ENCODE measurements around the gene USP28.

The USP28 gene

DNA sequence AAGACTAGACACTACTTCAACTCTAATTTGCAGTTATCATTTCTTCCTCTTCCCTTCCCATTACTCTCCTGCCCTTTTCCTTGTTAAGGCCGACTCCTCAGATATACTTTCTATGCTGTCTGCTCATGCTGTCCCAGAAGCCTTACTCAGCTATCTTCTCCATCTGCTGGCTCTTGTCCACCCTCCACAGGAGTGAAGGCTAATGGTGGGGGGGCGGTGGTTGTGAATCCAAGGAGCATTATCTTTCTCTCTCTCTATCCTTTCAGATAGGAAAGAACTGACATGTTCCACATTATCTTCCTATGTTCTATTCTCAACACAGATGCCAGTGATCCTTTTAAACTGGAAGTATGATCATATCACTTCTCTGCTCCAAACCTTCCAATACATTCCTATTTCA lies 37.4 kb downstream of the USP28 start:
- Histone ChIP-seq H3K27ac (ENCODE audit: low read depth, low read length) (no peak overlapping the region), H2BK120ac (ENCODE audit: insufficient read depth, low read length, poor library complexity) (no peak overlapping the region), H3K4me1 (ENCODE audit: control insufficient read depth in 1 of 2, insufficient read depth in 2 of 2, low read length in 2 of 2) (no peaks in the 10 kb centered on the region), H3K36me3 (ENCODE audit: control insufficient read depth in 1 of 2, insufficient read depth in 2 of 2, low read length in 2 of 2) (peaks cover 4 to 11% of the 10 kb centered on the region in 2 experiments), H4K12ac (ENCODE audit: low read depth, low read length) (no peak overlapping the region), H4K8ac (ENCODE audit: low read depth, low read length) (no peak overlapping the region), H3K4me3 (ENCODE audit: low read depth, low read length) (no peak overlapping the region), H3K23ac (ENCODE audit: low read length) (no peak overlapping the region), H3K27me3 (ENCODE audit: insufficient read depth, low read length) (no peaks in the 10 kb centered on the region), H4K91ac (ENCODE audit: low read depth, low read length) (no peak overlapping the region), H3K9ac (ENCODE audit: low read length) (no peak overlapping the region), H3K4me2 (ENCODE audit: low read length) (no peak overlapping the region), H3K9me3 (ENCODE audit: insufficient read depth, low read depth, low read length) (no peaks in the 10 kb centered on the region), H3K18ac (ENCODE audit: low read length) (no peak overlapping the region), H2AFZ (ENCODE audit: insufficient read depth, low read length, poor library complexity) (no peak overlapping the region), H3K4ac (ENCODE audit: low read depth, low read length) (no peak overlapping the region), H2BK5ac (ENCODE audit: low read depth, low read length, poor library complexity) (no peak overlapping the region), H2AK5ac (ENCODE audit: low read length) (no peak overlapping the region), H2BK12ac (ENCODE audit: low read length) (no peak overlapping the region), H3K79me2 (ENCODE audit: control insufficient read depth, insufficient read depth, low read length, poor library complexity) (no peaks in the 10 kb centered on the region), H3K14ac (ENCODE audit: low read length) (no peak overlapping the region), H3K79me1 (ENCODE audit: low read length) (no peaks in the 10 kb centered on the region)
- no peak for DNase-seq
- WGBS (ENCODE audit: extremely low coverage, insufficient coverage, insufficient read length), result no CpG with 5 or more reads among the region's 2 CpGs

DNA sequence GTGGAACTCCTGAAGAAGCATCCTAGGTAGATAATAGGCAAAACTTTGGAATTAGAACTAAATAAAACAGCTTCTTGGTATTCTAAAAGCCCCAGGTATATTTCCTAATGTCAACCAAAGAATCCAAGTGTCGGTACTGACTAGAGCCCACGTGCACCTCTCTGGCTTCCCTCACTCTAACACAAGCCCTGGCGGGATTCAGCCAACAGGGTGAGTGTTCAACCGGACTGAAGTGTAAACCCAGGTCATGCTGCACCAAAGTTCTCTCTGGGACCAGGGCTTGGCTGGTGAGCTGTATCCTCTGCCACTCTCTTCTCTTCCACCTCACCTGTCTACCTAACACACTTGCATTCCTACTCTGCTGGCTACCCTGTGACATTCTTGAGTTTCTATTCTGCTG lies 40.1 kb downstream of the USP28 start:
- Histone ChIP-seq H4K91ac (ENCODE audit: low read depth, low read length) (no peak overlapping the region), H3K36me3 (ENCODE audit: control insufficient read depth in 1 of 2, insufficient read depth in 2 of 2, low read length in 2 of 2) (peaks cover 4 to 11% of the 10 kb centered on the region in 2 experiments)

GRCh38 chr11:113833151-113833550 lies 42.2 kb downstream of the USP28 start:
- no peak overlapping the region for H3K14ac ChIP-seq (ENCODE audit: low read length)
- no peak overlapping the region for H3K18ac ChIP-seq (ENCODE audit: low read length)
- H4K91ac ChIP-seq (ENCODE audit: low read depth, low read length), result no peak overlapping the region
- no peak for DNase-seq
- no peak overlapping the region for H3K4ac ChIP-seq (ENCODE audit: low read depth, low read length)
- H4K12ac ChIP-seq (ENCODE audit: low read depth, low read length), result no peak overlapping the region
- no peak overlapping the region for H3K27ac ChIP-seq (ENCODE audit: low read depth, low read length)
- H3K27me3 ChIP-seq (ENCODE audit: insufficient read depth, low read length), result no peaks in the 10 kb centered on the region
- no peak overlapping the region for H4K8ac ChIP-seq (ENCODE audit: low read depth, low read length)
- 100% methylated on average over 2 of the region's 8 CpGs for WGBS (ENCODE audit: extremely low coverage, insufficient coverage, insufficient read length)
- H3K4me2 ChIP-seq (ENCODE audit: low read length), result no peak overlapping the region
- no peak overlapping the region for H2BK12ac ChIP-seq (ENCODE audit: low read length)
- H3K36me3 ChIP-seq (ENCODE audit: control insufficient read depth in 1 of 2, insufficient read depth in 2 of 2, low read length in 2 of 2), result peaks cover 0 to 8% of the 10 kb centered on the region in 2 experiments
- no peaks in the 10 kb centered on the region for H3K4me1 ChIP-seq (ENCODE audit: control insufficient read depth in 1 of 2, insufficient read depth in 2 of 2, low read length in 2 of 2)
- H3K79me1 ChIP-seq (ENCODE audit: low read length), result no peaks in the 10 kb centered on the region
- no peak overlapping the region for H3K23ac ChIP-seq (ENCODE audit: low read length)
- H2BK120ac ChIP-seq (ENCODE audit: insufficient read depth, low read length, poor library complexity), result no peak overlapping the region
- H2AFZ ChIP-seq (ENCODE audit: insufficient read depth, low read length, poor library complexity), result no peak overlapping the region
- H2BK5ac ChIP-seq (ENCODE audit: low read depth, low read length, poor library complexity), result no peak overlapping the region
- H3K9ac ChIP-seq (ENCODE audit: low read length), result no peak overlapping the region
- H3K4me3 ChIP-seq (ENCODE audit: low read depth, low read length), result no peak overlapping the region
- no peaks in the 10 kb centered on the region for H3K79me2 ChIP-seq (ENCODE audit: control insufficient read depth, insufficient read depth, low read length, poor library complexity)
- H2AK5ac ChIP-seq (ENCODE audit: low read length), result no peak overlapping the region
- H3K9me3 ChIP-seq (ENCODE audit: insufficient read depth, low read depth, low read length), result no peaks in the 10 kb centered on the region

More for the DNA sequence above, 40.1 kb downstream of the USP28 start:
- Histone ChIP-seq H3K23ac (ENCODE audit: low read length) (no peak overlapping the region), H3K4me1 (ENCODE audit: control insufficient read depth in 1 of 2, insufficient read depth in 2 of 2, low read length in 2 of 2) (no peaks in the 10 kb centered on the region), H3K27ac (ENCODE audit: low read depth, low read length) (no peak overlapping the region), H3K9me3 (ENCODE audit: insufficient read depth, low read depth, low read length) (no peaks in the 10 kb centered on the region), H3K14ac (ENCODE audit: low read length) (no peak overlapping the region), H2BK120ac (ENCODE audit: insufficient read depth, low read length, poor library complexity) (no peak overlapping the region), H3K9ac (ENCODE audit: low read length) (no peak overlapping the region), H2BK5ac (ENCODE audit: low read depth, low read length, poor library complexity) (no peak overlapping the region), H2AFZ (ENCODE audit: insufficient read depth, low read length, poor library complexity) (no peak overlapping the region), H2AK5ac (ENCODE audit: low read length) (no peak overlapping the region), H3K4ac (ENCODE audit: low read depth, low read length) (no peak overlapping the region), H3K18ac (ENCODE audit: low read length) (no peak overlapping the region), H3K27me3 (ENCODE audit: insufficient read depth, low read length) (no peaks in the 10 kb centered on the region), H3K79me2 (ENCODE audit: control insufficient read depth, insufficient read depth, low read length, poor library complexity) (no peaks in the 10 kb centered on the region), H3K4me2 (ENCODE audit: low read length) (no peak overlapping the region), H4K8ac (ENCODE audit: low read depth, low read length) (no peak overlapping the region), H3K79me1 (ENCODE audit: low read length) (no peaks in the 10 kb centered on the region), H2BK12ac (ENCODE audit: low read length) (no peak overlapping the region), H4K12ac (ENCODE audit: low read depth, low read length) (no peak overlapping the region), H3K4me3 (ENCODE audit: low read depth, low read length) (no peak overlapping the region)
- no CpG with 5 or more reads among the region's 4 CpGs for WGBS (ENCODE audit: extremely low coverage, insufficient coverage, insufficient read length)
- DNase-seq, result no peak

GRCh38 chr11:113831314-113831713 lies 44.1 kb downstream of the USP28 start:
- Histone ChIP-seq H3K79me2 (ENCODE audit: control insufficient read depth, insufficient read depth, low read length, poor library complexity) (no peaks in the 10 kb centered on the region), H2AFZ (ENCODE audit: insufficient read depth, low read length, poor library complexity) (no peak overlapping the region), H2BK120ac (ENCODE audit: insufficient read depth, low read length, poor library complexity) (no peak overlapping the region), H3K14ac (ENCODE audit: low read length) (no peak overlapping the region), H3K18ac (ENCODE audit: low read length) (no peak overlapping the region), H3K4me3 (ENCODE audit: low read depth, low read length) (no peak overlapping the region), H4K12ac (ENCODE audit: low read depth, low read length) (no peak overlapping the region), H3K9me3 (ENCODE audit: insufficient read depth, low read depth, low read length) (no peaks in the 10 kb centered on the region), H2BK12ac (ENCODE audit: low read length) (no peak overlapping the region), H3K23ac (ENCODE audit: low read length) (no peak overlapping the region), H4K91ac (ENCODE audit: low read depth, low read length) (no peak overlapping the region), H3K27me3 (ENCODE audit: insufficient read depth, low read length) (no peaks in the 10 kb centered on the region), H3K4me1 (ENCODE audit: control insufficient read depth in 1 of 2, insufficient read depth in 2 of 2, low read length in 2 of 2) (no peaks in the 10 kb centered on the region), H3K36me3 (ENCODE audit: control insufficient read depth in 1 of 2, insufficient read depth in 2 of 2, low read length in 2 of 2) (peaks cover 0 to 8% of the 10 kb centered on the region in 2 experiments), H3K4me2 (ENCODE audit: low read length) (no peak overlapping the region), H3K4ac (ENCODE audit: low read depth, low read length) (no peak overlapping the region), H3K27ac (ENCODE audit: low read depth, low read length) (no peak overlapping the region), H3K79me1 (ENCODE audit: low read length) (no peaks in the 10 kb centered on the region), H4K8ac (ENCODE audit: low read depth, low read length) (no peak overlapping the region), H2AK5ac (ENCODE audit: low read length) (no peak overlapping the region), H3K9ac (ENCODE audit: low read length) (no peak overlapping the region), H2BK5ac (ENCODE audit: low read depth, low read length, poor library complexity) (no peak overlapping the region)
- no peak for DNase-seq
- no CpG with 5 or more reads among the region's 4 CpGs for WGBS (ENCODE audit: extremely low coverage, insufficient coverage, insufficient read length)

Measured in trophoblast cell (in vitro differentiated cells and primary cell).